Stimulated activated CD4-positive, alpha-beta T cell treated with anti-CD3 and anti-CD28 coated beads, Interleukin-15, amount 100 ng/mL, for 48 hours (primary cell): Measurements from ENCODE around the gene MYLK.

Source experiments
- DNase-seq, 2 donors: peaks; one replicate each; pipeline ENCODE4 v3.0.0-alpha.2; 2020; ENCODE audit warnings: low read depth in 2 of 2

MYLK gene

DNA sequence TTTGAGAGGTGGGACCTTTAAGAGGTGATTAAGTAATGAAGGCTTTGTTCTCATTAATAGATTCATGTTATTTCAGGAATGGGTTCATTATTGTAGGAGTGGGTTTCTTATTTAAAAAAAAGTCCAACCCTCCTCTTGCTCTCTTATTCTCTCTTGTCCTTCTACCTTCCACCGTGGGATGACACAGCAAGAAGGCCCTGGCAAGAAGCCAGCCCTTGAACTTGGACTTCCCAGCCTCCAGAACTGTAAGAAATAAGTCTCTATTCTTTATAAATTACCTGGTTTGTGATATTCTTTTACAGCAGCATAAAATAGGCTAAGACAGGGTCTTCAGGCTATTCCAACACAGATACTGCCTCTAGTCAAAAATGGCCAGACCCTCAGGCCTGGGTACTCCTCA, 62.2 kb downstream of the MYLK start:
- DNase-seq, result no peak

- DNase-seq, result no peak
Measured at GRCh38 chr3:123819949-123820348, 64.2 kb downstream of the MYLK start.

- DNase-seq, result no peak
Measured at GRCh38 chr3:123818921-123819429, 65.2 kb downstream of the MYLK start.

DNA sequence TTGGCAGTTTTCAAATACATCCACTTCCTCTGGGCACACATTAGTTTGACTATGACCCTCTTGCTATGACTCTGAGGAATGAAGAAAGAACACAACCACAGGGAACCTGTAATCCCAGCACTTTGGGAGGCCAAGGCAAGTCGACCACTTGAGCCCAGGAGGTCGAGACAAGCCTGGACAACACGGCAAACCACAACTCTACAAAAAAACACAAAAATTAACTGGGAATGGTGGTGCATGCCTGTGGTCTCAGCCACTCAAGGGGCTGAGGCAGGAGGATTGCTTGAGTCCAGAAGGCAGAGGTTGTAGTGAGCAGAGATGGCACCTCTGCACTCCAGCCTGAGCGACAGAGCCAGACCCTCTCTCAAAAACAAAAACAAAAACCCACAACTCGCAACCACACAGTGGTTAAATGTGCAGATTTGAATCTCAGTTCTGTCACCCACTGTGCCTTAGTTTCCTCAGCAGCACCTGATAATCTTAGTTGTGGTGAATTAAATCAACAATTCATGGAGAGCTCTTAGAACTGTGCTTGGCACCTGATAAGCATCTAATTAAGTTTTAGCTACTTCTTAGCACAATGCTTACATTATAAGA, 65.7 kb downstream of the MYLK start:
- DNase-seq, result no peak

DNA sequence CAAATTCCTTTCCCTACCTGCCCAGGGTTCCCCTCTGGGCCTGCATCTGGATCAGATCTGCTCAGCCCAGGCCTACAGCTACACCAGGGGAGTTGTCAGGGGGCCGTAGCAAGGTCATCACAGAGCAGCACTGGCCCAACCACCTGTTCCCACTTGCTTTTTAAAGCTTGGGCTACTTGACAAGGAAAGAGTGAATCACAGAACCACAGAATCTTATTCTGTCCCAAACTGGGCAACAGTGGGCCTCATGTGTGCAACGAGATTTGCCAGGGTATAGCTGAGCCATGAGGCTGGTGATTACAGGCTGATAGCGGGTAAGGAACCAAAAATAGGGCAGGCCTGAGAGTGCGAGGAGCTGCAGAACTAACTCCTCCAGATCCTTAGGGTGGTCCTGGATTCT, 66.7 kb downstream of the MYLK start:
- no peak for DNase-seq

DNA sequence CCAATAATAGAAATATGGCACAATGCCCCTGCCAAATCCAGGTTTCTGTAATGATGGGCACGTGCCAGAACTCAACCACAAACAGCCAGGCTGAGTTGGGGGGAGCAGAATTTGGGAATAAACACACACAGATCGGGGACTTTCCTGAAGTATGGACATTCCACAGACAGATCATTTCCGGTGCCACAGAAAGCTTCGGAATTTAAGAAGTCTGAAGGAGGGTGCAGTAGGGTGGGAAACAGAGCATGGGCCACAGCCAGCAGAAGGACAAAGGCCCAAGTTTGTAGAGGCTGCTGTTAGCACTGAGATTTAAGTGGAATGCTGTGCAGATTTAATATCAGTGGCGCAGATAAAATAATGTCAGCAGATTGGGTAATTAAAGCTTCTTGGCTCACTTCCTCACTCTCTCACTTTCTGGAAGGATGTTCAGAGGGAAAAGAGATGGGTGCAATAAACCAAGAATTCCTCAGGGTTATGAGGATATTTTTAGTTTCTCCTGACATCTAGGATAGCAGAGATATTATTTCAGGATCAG, 67.4 kb downstream of the MYLK start:
- no peak for DNase-seq

DNA sequence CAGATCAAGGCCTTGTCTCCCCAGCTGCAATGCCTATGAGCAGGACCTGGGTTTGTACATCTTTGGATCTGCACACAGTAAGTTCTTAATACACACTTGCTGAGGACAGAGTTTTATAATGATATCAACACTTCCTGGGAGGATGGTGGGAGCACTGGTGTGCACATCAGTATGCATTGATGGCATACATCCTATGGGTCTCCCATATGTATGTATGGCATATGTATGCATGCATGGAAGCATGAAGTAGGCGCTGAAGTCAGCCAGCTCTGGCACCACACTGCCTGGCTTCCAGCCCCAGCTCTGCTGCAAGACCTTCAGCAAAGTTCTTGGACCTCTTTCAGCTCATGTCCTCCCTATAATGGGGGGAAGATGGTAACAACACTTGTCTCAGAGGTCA, 68.2 kb downstream of the MYLK start:
- no peak for DNase-seq

GRCh38 chr3:123813876-123814275, 70.3 kb downstream of the MYLK start:
- no peak for DNase-seq

- DNase-seq, result no peak
Measured at GRCh38 chr3:123809597-123809996, 74.5 kb downstream of the MYLK start.

- no peak for DNase-seq
Measured at GRCh38 chr3:123808812-123809211, 75.3 kb downstream of the MYLK start.

GRCh38 chr3:123807820-123808219, 76.3 kb downstream of the MYLK start:
- no peak for DNase-seq

GRCh38 chr3:123805504-123805903, 78.6 kb downstream of the MYLK start:
- DNase-seq, result no peak

DNA sequence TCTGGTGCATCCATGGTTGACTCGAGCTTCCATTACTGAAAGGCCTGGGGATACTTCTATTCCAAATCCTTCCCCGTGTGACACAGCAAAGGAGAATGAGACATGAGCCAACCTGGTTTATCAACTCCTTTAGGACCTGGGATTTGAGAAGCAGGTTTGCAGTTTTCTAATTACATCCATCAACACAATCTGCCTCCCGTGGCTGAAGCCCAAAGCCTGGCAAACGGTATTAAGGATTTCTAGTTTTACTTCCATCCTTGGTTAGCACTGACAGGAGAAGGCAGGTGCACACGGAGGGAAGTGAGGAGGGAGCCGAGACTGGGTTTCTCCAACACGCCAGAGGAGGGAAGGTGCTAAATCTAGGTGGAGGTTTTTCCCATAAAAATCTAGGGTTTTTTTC, 79.0 kb downstream of the MYLK start:
- no peak for DNase-seq

DNA sequence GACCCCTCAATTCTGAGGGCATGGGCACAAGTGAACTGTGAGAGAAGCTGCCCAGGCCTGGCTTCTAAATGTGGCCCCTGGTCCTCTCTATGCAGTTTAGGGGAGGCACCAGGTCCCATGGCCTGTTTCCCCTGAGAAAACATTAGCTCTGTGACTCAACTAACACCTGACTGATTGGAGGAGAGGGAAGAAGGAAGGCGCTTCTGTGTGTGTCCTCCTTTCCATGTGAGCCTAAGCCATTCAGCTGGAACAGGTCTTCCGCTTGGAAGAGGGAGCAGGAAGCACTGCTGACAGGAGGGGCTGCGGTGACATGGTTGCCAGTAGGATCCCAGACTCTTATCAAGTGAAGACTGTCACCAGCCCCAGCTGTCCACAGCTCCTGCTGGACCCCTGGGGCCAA, 79.5 kb downstream of the MYLK start:
- no peak for DNase-seq

GRCh38 chr3:123803521-123803920, 80.6 kb downstream of the MYLK start:
- no peak for DNase-seq

GRCh38 chr3:123802007-123802625, 82.0 kb downstream of the MYLK start:
- DNase-seq, result no peak

- DNase-seq, result no peak
Measured at GRCh38 chr3:123801474-123801873, 82.7 kb downstream of the MYLK start.

- DNase-seq, result no peak
Measured at GRCh38 chr3:123800362-123800682, 83.8 kb downstream of the MYLK start.

GRCh38 chr3:123799544-123800361, 84.4 kb downstream of the MYLK start:
- DNase-seq, result no peak

DNA sequence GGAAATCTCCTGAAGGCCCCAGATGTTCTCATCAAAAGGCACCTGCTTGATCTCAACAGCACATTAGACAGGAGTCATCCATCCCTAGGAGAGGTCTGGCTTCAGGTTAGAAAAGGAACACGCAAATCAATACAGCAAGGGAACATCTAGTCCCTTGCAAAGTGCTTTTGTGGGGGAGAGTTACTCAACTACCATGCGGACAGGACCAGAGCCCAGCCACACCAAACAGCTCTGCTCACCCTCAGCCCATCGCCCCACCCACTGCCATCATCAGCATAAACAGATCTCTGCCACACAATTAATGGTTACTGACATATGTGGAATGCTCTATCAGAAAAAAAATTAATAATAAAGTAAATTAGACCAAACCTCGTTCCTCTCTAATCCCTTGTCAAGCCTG, 85.6 kb downstream of the MYLK start:
- DNase-seq, result no peak

- no peak for DNase-seq
Measured at GRCh38 chr3:123795471-123796251, 88.5 kb downstream of the MYLK start.

DNA sequence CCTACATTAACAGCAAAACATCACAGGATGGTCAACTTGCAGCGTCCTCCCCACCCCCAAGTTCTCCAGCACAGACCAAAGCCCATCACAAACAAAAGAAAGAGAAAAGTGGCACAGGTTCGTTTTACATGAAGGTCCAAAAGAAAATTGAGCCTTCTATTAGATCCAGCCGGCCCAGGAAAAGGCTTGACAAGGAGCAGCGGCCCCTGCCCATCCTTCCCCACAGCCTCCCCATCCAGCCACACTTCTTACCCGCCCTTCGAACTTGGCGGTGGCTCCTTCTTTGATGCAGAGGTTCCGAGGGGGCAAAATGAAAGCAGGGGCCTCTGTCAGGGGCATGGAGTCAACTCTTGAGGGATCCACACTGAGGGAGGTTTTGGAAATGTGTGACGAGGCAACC, 90.7 kb downstream of the MYLK start:
- no peak for DNase-seq
